SK-N-SH (cell line): ENCODE measurements around the gene SLC25A44. TPM values are rescaled to one million over a fixed set of nuclear protein-coding genes. Genes with fewer than 3 reads are reported as not detected.
A peak's percentile ranks its signal among the peaks of the same experiment; 100 is the strongest.

ENCODE experiments used
- CTCF ChIA-PET: fragments of 300-600, 350-600 bp; formaldehyde crosslinking; extraction: SDS; loops from one replicate; lab custom pipeline; 2021; lab: Yijun Ruan, JAX
- POLR2A ChIA-PET: fragments of 350-600 bp; sonication (Branson Sonifier 250); formaldehyde crosslinking; extraction: SDS; loops from one replicate; lab custom pipeline; 2020; ENCODE audit warnings: antibody characterized with exemption, inconsistent platforms; lab: Yijun Ruan, JAX
- DNase-seq: peaks from one replicate; pipeline ENCODE4 v3.0.0; 2012
- H2AFZ ChIP-seq: fragments of 200-600 bp; sonication (generic); 2 replicates; pipeline ENCODE4 v1.8.1; 2016; ENCODE audit warnings: antibody characterized with exemption, mild to moderate bottlenecking, low read depth
- H3F3A ChIP-seq: fragments of 200-600 bp; sonication (generic); replicated peaks from 2 replicates; pipeline ENCODE3; 2016; ENCODE audit warnings: antibody characterized with exemption, mild to moderate bottlenecking; ENCODE audit not compliant: insufficient read depth
- H3K27ac ChIP-seq, 2 experiments: fragments of 200-500 bp in 1 of 2; fragments of 200-600 bp in 1 of 2; sonication (Bioruptor generic) in 1 of 2; sonication (generic), shearing (Covaris generic) in 1 of 2; 2 replicates each; pipeline versions ENCODE4 v1.5.1 to v1.6.1; 2014 to 2016; ENCODE audit warnings: low read depth in 2 of 2, inconsistent platforms in 1 of 2, low read length in 1 of 2, mild to moderate bottlenecking in 1 of 2, mixed read lengths in 1 of 2
- H3K27me3 ChIP-seq: fragments of 200-600 bp; sonication (generic), shearing (Covaris generic); 2 replicates; pipeline ENCODE4 v1.6.1; 2016; ENCODE audit warnings: mixed run types; ENCODE audit not compliant: insufficient read depth
- H3K36me3 ChIP-seq, 2 experiments: fragments of 200-500 bp in 1 of 2; fragments of 200-600 bp in 1 of 2; sonication (Bioruptor generic) in 1 of 2; sonication (generic) in 1 of 2; replicated peaks in 1 of 2; 2 replicates each; pipeline versions ENCODE3 to v1.5.1; 2014 to 2016; ENCODE audit warnings: low read length in 1 of 2, mild to moderate bottlenecking in 1 of 2; ENCODE audit not compliant: insufficient read depth in 2 of 2, control insufficient read depth in 1 of 2
- H3K4me1 ChIP-seq, 2 experiments: fragments of 200-500 bp in 1 of 2; fragments of 200-600 bp in 1 of 2; sonication (Bioruptor generic) in 1 of 2; sonication (generic), shearing (Covaris generic) in 1 of 2; 2 replicates each; pipeline versions ENCODE4 v1.5.1 to v1.6.1; 2014 to 2016; ENCODE audit warnings: low read depth in 1 of 2, low read length in 1 of 2, mixed run types in 1 of 2; ENCODE audit not compliant: insufficient read depth in 2 of 2, control insufficient read depth in 1 of 2
- H3K4me2 ChIP-seq: fragments of 200-600 bp; sonication (generic), shearing (Covaris generic); 2 replicates; pipeline ENCODE4 v1.6.1; 2017; ENCODE audit warnings: mixed run types
- H3K4me3 ChIP-seq, 2 experiments: fragments of 200-500 bp in 1 of 2; fragments of 200-600 bp in 1 of 2; sonication (Bioruptor generic) in 1 of 2; sonication (generic), shearing (Covaris generic) in 1 of 2; 2 replicates each; pipeline versions ENCODE4 v1.5.1 to v1.8.1; 2014 to 2016; ENCODE audit warnings: low read depth in 2 of 2, inconsistent platforms in 1 of 2, low read length in 1 of 2, mild to moderate bottlenecking in 1 of 2, mixed read lengths in 1 of 2, moderate library complexity in 1 of 2
- H3K79me2 ChIP-seq: fragments of 200-600 bp; sonication (generic); 2 replicates; pipeline ENCODE4 v1.8.1; 2017; ENCODE audit warnings: mild to moderate bottlenecking; ENCODE audit not compliant: insufficient read depth
- H3K9ac ChIP-seq: fragments of 200-600 bp; sonication (generic); 2 replicates; pipeline ENCODE4 v1.6.1; 2017; ENCODE audit warnings: mixed run types
- H3K9me2 ChIP-seq: fragments of 200-600 bp; sonication (generic); 2 replicates; pipeline ENCODE4 v1.6.1; 2017; ENCODE audit warnings: mixed run types
- H3K9me3 ChIP-seq: fragments of 200-600 bp; sonication (generic); 2 replicates; pipeline ENCODE4 v1.6.1; 2017; ENCODE audit warnings: mixed run types, mild to moderate bottlenecking, moderate library complexity
- H4K20me1 ChIP-seq: fragments of 200-600 bp; sonication (generic); 2 replicates; pipeline ENCODE4 v1.6.1; 2017; ENCODE audit warnings: mild to moderate bottlenecking, mixed run types; ENCODE audit not compliant: insufficient read depth
- ELF1 ChIP-seq: IDR thresholded peaks from 2 replicates; pipeline ENCODE4 v1.4.0; 2012
- EP300 ChIP-seq, 2 experiments: IDR thresholded peaks; 2 replicates each; pipeline versions ENCODE4 v1.4.0 to v1.6.1; 2012; ENCODE audit warnings: borderline replicate concordance in 1 of 2, low read depth in 1 of 2, low read length in 1 of 2
- FOSL2 ChIP-seq: IDR thresholded peaks from 2 replicates; pipeline ENCODE4 v1.4.0; 2012; ENCODE audit warnings: low read depth, mild to moderate bottlenecking, moderate library complexity, borderline replicate concordance
- FOXJ3 ChIP-seq: sonication (generic); formaldehyde crosslinking; IDR thresholded peaks from 2 replicates; pipeline ENCODE4 v1.5.1; 2020; ENCODE audit warnings: mild to moderate bottlenecking, missing genetic modification reagents
- GATA2 ChIP-seq: sonication (generic); formaldehyde crosslinking; IDR thresholded peaks from 2 replicates; pipeline ENCODE4 v1.5.0; 2020; ENCODE audit warnings: mild to moderate bottlenecking, missing genetic modification reagents
- JUND ChIP-seq: IDR thresholded peaks from 2 replicates; pipeline ENCODE4 v1.4.0; 2012
- MEF2A ChIP-seq: IDR thresholded peaks from 2 replicates; pipeline ENCODE4 v1.4.0; 2012; ENCODE audit warnings: low read depth, borderline replicate concordance
- NFIC ChIP-seq: IDR thresholded peaks from 2 replicates; pipeline ENCODE4 v1.4.0; 2012; ENCODE audit warnings: borderline replicate concordance
- RCOR1 ChIP-seq: fragments of 150-350 bp; IDR thresholded peaks from 2 replicates; pipeline ENCODE4 v1.6.1; 2017; ENCODE audit warnings: antibody characterized with exemption, low read length
- RXRA ChIP-seq: IDR thresholded peaks from 2 replicates; pipeline ENCODE4 v1.4.0; 2012; ENCODE audit warnings: low read depth, mild to moderate bottlenecking, borderline replicate concordance
- SMC3 ChIP-seq: IDR thresholded peaks from 2 replicates; pipeline ENCODE4 v1.6.1; 2012; ENCODE audit warnings: low read depth, low read length, improper control_type of control experiment
- TAF1 ChIP-seq: IDR thresholded peaks from 2 replicates; pipeline ENCODE4 v1.6.1; 2012; ENCODE audit warnings: low read depth, mild to moderate bottlenecking, low read length, moderate library complexity, borderline replicate concordance
- TCF12 ChIP-seq: IDR thresholded peaks from 2 replicates; pipeline ENCODE4 v1.4.0; 2012
- YY1 ChIP-seq: IDR thresholded peaks from 2 replicates; pipeline ENCODE4 v1.4.0; 2012; ENCODE audit warnings: low read depth, mild to moderate bottlenecking
- WGBS: methylation state at CpG from one replicate; pipeline ENCODE4 v1.1.6; 2017; ENCODE audit warnings: low lambda C conversion rate; 5-methylcytosine and 5-hydroxymethylcytosine counted together
- polyA plus RNA-seq, 3 experiments: library from polyadenylated mRNA; depleted of rRNA; stranded (reverse); fragments of >200 nt; gene quantifications; 2 replicates each; pipeline ENCODE4 v1.2.3, GENCODE V29; 2012
- TF ChIP-seq, protein P1 (sequence below): IDR thresholded peaks from 2 replicates; pipeline ENCODE4; 2012
- TF ChIP-seq, protein P2 (sequence below): fragments of 150-350 bp; IDR thresholded peaks from 2 replicates; pipeline ENCODE4 v1.6.1; 2016; ENCODE audit warnings: mild to moderate bottlenecking, low read depth, low read length
- TF ChIP-seq, protein P3 (sequence below): IDR thresholded peaks from 2 replicates; pipeline ENCODE4 v1.4.0; 2012; ENCODE audit warnings: low read depth
- TF ChIP-seq, protein P4 (sequence below): fragments of 150-350 bp; IDR thresholded peaks from 2 replicates; pipeline ENCODE4 v1.6.1; 2017; ENCODE audit warnings: antibody characterized with exemption, low read length, low read depth, borderline replicate concordance

The SLC25A44 gene
- polyA plus RNA-seq, 1 of the 3 experiments (the other 2 are of a cell fraction) = 28.5 TPM

DNA sequence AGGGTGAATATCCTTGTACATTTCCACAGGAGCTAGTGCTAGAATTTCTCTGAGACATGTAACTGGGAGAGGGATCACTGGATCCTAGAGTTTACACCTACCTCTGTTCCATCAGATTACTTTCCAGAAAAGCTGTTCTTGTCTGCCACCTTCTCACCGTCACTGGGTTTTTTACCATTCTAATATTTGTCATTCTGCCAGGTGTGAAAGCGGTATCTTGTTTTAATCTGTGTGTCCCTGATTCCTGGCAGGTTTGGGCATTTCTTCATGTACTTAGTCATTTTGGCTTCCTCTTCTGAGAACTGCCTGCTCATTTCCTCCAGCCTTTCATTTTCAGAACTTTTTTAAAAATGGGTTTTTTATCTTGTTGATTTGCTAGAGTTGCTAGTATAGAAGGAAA, 24.0 kb downstream of the SLC25A44 start:
- Histone ChIP-seq H3K4me3 (no peak overlapping the region), H4K20me1 (no peaks in the 10 kb centered on the region), H3K9me3 (no peaks in the 10 kb centered on the region), H3K36me3 (peaks cover 6 to 12% of the 10 kb centered on the region in 2 experiments)
- POLR2A ChIA-PET = no interaction called here
- 35% methylated on average over 2 of the region's 2 CpGs for WGBS
- TF ChIP-seq EP300 (IDR thresholded peaks at IDR 0.05; ENCODE audit: borderline replicate concordance in 1 of 2, low read depth in 1 of 2, low read length in 1 of 2) (0 out of 4 replicates have a peak, but pooled peaks of 1 of the 2 experiments have one; percentile 19), JUND (peak; percentile 34; the same call in 1 of the 2 replicates), TCF12 (peak; percentile 64), MEF2A (no peak), TAF1 (no peak), FOSL2 (peak; percentile 13; the same call in 1 of the 2 replicates), NFIC (peak; percentile 74)
- TF ChIP-seq, protein P1, sequence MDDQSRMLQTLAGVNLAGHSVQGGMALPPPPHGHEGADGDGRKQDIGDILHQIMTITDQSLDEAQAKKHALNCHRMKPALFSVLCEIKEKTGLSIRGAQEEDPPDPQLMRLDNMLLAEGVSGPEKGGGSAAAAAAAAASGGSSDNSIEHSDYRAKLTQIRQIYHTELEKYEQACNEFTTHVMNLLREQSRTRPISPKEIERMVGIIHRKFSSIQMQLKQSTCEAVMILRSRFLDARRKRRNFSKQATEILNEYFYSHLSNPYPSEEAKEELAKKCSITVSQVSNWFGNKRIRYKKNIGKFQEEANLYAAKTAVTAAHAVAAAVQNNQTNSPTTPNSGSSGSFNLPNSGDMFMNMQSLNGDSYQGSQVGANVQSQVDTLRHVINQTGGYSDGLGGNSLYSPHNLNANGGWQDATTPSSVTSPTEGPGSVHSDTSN = no peak
- TF ChIP-seq, all 33 proteins: peak for 5
- Histone ChIP-seq H3K79me2 (peaks cover 38% of the 10 kb centered on the region), H3K27ac (peak overlapping the region in 1 of 2 experiments; percentile 63; a peak in 2 of 4 replicates), H3K4me2 (peak overlapping the region; percentile 10; the same call in 1 of the 2 replicates), H3F3A (peaks cover 39% of the 10 kb centered on the region), H3K4me1 (peaks cover 3 to 7% of the 10 kb centered on the region in 2 experiments; a peak in 1 of 4 replicates), H3K27me3 (no peaks in the 10 kb centered on the region), H3K9me2 (no peaks in the 10 kb centered on the region), H3K9ac (peak overlapping the region; percentile 3; the same call in 1 of the 2 replicates), H2AFZ (no peak overlapping the region)
- CTCF ChIA-PET = interaction anchor here (0.7 to 1.2 kb wide), 3 partner anchors 8 to 88 kb away, joined by 3 to 5 read pairs (median 4); no protein-coding TSS in a partner anchor
- no peak for DNase-seq

DNA sequence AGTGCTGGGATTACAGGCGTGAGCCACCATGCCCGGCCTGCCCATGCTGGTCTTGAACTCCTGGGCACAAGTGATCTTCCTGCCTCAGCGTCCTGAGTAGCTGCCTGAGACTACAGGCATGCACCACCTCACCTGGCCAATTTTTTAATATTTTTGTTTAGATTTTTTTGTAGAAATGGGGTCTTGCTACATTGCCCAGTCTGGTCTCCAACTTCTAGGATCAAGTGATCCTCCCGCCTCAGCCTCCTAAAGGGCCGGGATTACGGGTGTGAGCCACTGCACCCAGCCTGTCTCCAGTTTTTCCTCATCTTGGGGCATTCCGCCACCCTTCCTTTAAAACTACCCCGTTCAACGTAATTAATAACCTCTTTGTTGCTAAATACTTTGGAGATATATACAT, 26.3 kb downstream of the SLC25A44 start:
- ChIA-PET POLR2A (interaction anchor here (0.6 kb wide), 1 partner anchor 14 kb away, joined by 4 read pairs; no protein-coding TSS in a partner anchor), CTCF (interaction anchor here (1.5 to 2.8 kb wide), 4 partner anchors 8 to 90 kb away, joined by 3 to 11 read pairs (median 8); partner anchors contain the start of gene PMF1)
- no peak overlapping the region for H2AFZ ChIP-seq
- peaks cover 6 to 19% of the 10 kb centered on the region in 2 experiments for H3K36me3 ChIP-seq
- no peak overlapping the region for H3K27ac ChIP-seq
- no peak overlapping the region for H3K4me2 ChIP-seq
- H3K79me2 ChIP-seq = peaks cover 42% of the 10 kb centered on the region
- no peaks in the 10 kb centered on the region; a peak in 1 of 4 replicates for H3K4me1 ChIP-seq
- 96% methylated on average over 9 of the region's 9 CpGs for WGBS
- H3F3A ChIP-seq = peaks cover 36% of the 10 kb centered on the region
- no peaks in the 10 kb centered on the region for H3K9me3 ChIP-seq
- H3K9ac ChIP-seq = no peak overlapping the region
- H3K9me2 ChIP-seq = no peaks in the 10 kb centered on the region
- DNase-seq = no peak
- TF ChIP-seq, protein P2, sequence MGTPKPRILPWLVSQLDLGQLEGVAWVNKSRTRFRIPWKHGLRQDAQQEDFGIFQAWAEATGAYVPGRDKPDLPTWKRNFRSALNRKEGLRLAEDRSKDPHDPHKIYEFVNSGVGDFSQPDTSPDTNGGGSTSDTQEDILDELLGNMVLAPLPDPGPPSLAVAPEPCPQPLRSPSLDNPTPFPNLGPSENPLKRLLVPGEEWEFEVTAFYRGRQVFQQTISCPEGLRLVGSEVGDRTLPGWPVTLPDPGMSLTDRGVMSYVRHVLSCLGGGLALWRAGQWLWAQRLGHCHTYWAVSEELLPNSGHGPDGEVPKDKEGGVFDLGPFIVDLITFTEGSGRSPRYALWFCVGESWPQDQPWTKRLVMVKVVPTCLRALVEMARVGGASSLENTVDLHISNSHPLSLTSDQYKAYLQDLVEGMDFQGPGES = no peak
- TF ChIP-seq GATA2 (CRISPR knock-in tag) = no peak
- TF ChIP-seq, protein P1 = no peak
- no peak for TF ChIP-seq SMC3
- no peak for TF ChIP-seq FOSL2
- TF ChIP-seq FOXJ3 (CRISPR knock-in tag) = no peak
- TF ChIP-seq, protein P3, sequence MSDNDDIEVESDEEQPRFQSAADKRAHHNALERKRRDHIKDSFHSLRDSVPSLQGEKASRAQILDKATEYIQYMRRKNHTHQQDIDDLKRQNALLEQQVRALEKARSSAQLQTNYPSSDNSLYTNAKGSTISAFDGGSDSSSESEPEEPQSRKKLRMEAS = no peak
- TF ChIP-seq, protein P4, sequence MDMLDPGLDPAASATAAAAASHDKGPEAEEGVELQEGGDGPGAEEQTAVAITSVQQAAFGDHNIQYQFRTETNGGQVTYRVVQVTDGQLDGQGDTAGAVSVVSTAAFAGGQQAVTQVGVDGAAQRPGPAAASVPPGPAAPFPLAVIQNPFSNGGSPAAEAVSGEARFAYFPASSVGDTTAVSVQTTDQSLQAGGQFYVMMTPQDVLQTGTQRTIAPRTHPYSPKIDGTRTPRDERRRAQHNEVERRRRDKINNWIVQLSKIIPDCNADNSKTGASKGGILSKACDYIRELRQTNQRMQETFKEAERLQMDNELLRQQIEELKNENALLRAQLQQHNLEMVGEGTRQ = no peak
- no peak for TF ChIP-seq ELF1
- no peak for TF ChIP-seq YY1
- TF ChIP-seq RXRA = no peak
- TF ChIP-seq EP300 (IDR thresholded peaks at IDR 0.05; ENCODE audit: borderline replicate concordance in 1 of 2, low read depth in 1 of 2, low read length in 1 of 2) = no peak
- no peak for TF ChIP-seq RCOR1
- H3K27me3 ChIP-seq = no peaks in the 10 kb centered on the region
- H4K20me1 ChIP-seq = no peaks in the 10 kb centered on the region
- no peak overlapping the region for H3K4me3 ChIP-seq
